NCI-H524 (cell line): ENCODE results near the gene DOCK11.

ENCODE experiments used
- DNase-seq, 2 experiments: peaks; one replicate each; lab custom pipeline; 2025; lab: John Stamatoyannopoulos, UW

The DOCK11 gene

DNA sequence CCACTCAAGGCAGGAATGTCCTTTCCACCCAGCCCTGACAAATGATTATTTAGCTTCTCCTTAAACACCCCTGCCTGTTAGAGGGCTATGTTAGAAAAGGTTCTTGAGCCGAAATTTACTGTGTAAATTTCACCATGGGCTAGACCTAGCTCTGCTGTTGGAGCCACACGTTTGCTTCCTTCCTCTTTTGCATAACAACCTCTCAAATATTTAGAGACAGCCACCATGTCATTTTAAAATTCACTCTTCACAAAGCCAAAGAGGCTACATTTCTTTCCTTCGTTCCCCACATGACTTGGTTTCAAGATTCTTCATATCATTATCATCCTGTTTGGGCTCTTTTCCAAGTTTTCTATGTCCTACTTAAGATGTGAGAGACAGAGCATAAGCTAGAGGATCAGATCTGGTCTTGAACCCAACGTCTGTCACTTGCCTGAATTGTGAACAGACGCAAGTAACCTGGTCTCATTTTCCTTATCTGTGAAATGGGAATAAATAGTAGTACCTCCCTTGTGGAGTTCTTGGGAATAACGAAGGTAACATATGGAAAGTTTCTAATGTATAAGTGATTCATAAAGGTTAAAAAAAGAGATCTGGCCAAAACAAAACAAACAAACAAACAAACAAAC is 6.7 kb downstream of the DOCK11 start:
- no peak for DNase-seq

DNA sequence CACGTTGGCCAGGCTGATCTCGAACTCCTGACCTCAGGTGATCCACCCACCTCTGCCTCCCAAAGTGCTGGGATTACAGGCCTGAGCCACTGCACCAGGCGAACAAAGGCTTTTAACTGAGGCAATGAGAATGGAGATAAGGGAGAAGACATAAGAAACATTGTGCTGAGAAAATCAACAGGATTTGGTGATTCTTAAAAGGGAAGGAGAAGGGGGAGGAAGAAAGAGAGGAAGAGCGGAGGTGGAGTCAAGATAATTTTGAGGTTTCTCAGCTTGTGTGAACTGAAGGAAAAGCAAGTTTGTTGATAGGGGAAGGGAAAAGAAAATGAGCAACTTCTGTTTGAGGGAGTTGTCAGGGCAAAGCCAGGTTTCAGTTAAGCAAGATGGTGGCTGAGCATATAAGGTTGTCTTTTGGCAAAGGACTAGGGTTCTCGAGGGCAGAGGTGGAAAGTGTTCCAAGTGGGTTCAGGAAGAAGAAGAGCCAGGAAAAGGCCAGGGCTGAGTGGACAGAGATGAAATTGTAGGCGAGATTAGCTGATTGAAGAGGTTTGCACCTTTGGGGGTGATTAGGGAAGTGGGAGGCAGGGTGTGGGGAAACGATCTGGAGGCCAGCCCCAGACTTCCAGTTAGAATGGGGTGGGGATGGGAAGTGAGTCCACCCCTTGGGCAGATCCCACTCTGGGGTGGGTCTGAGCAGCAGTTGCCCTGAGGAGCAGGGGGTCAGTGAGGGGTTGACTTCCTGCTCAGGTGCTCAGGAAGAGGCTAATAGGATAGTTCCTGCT is 7.8 kb downstream of the DOCK11 start:
- DNase-seq: no peak

DNA sequence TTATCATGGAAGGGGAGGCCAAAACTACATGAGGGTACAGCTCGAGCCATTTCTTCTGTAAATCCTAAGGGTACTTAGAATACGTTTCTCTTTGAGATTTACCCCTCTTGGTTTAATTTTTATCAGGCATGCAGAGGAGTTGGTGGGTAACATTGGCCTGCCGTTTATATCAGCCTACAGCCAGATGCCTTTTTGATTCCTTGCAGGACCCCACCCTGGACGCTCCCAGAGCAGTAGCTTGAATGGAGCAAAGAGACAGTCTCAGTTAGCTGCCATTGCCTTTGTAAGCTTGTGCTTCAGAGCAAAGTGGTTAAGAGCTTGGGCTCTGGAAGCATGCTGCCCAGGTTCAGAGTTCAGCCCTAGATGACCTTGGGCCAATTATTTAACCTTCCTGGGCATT is 9.0 kb downstream of the DOCK11 start:
- DNase-seq: no peak

DNA sequence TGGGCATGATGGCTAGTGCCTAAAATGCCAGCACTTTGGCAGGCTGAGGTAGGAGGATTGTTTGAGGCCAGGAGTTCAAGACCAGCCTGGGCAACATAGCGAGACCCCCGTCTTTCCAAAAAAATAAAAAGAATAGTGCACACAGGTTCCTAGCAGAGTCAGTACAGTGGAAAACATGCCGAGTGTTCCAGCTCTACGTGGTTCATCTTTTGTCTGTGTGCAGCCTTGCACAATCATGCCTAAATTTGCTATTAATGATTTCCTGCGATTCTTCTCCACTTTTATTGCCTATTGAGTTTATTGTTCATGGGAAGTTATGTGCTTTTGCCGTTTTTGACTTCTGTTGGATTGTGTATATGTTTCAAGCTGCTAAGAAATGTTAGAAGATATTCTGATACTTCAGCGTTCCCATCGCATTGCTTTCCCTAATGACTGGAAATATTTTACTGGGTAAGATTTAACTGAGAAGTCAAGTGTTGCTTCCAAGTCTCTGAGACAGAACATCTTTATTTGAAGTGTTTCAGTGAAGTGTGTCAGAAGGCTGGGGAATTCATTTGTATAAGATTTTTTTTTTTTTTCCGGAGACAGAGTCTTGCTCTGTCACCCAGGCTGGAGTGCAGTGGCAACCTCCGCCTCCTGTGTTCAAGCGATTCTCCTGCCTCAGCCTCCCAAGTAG is 11.3 kb downstream of the DOCK11 start:
- no peak for DNase-seq

DNA sequence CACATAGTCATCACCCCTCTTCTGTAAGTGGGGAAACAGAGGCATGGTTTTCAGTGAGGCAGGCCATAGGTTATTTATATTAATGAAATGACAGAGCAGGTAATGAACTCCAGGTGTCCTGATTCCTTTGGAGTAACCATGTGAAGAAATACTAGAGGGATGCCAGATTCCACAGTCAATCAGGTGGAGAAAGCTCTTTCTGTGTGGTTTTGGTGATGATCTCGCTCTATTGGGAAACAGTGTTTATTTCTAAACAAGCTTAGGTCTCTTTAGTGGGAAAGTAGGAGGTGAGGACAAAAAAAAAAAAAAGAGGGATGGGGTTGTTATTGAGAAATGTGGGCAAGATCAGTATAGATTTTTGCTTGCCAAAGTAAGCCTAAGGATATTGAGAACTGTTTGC is 12.2 kb downstream of the DOCK11 start:
- no peak for DNase-seq

DNA sequence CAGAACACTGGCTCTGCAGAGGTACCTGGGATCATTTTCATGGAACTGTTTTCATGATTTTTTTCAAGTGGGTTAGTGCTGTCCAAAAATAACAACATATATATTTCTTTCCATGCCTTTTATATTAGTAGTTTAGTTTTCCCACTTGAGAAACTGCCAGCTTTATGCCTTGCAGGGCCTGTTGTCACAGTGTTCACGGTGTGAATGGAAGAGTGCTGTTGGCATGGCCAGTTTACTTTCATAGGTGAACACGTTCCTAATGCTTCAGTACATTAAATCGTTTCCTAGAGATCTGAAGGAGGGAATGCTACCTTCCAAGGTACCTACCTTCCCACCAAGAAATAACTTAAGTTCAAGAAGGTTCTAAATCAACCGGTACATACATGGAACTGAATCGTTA is 12.6 kb downstream of the DOCK11 start:
- no peak for DNase-seq

DNA sequence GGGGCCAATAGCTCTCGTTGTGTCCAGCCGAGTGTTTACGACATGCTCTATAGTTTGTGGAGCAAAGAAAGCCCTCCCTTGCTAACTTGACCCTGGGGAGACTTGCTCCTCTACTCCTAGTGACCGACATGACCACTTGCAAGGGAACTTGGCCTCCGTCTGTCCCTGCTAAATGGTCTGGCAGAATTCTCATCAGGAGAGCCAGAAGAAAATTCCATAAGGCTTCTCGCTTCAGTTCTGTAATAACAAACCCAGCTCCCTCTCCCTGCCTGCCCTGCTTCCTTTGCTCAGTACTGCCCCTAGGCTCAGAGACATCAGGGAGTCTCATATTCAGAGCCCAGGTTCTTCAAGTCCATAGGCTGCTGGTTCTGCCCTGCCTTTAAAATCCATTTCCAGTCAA is 13.0 kb downstream of the DOCK11 start:
- DNase-seq: no peak

DNA sequence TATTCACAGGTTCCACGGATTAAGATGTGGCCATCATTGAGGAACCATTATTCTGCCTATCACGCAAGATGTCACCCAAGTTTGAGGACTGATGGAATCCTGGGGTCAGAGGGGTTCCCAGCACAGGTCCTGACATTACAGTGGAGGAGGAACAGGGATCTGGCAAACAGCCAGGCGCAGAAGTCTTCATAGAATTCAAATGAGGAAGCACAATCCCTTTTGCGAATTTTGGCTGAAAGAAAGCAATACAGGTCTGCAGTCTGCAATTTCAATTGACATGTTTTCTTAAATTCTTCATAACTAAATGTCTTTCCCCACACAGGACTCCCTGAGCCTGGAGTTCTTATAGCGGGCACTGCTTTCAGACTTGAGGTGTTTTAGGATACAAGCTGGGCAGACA is 14.5 kb downstream of the DOCK11 start:
- no peak for DNase-seq

DNA sequence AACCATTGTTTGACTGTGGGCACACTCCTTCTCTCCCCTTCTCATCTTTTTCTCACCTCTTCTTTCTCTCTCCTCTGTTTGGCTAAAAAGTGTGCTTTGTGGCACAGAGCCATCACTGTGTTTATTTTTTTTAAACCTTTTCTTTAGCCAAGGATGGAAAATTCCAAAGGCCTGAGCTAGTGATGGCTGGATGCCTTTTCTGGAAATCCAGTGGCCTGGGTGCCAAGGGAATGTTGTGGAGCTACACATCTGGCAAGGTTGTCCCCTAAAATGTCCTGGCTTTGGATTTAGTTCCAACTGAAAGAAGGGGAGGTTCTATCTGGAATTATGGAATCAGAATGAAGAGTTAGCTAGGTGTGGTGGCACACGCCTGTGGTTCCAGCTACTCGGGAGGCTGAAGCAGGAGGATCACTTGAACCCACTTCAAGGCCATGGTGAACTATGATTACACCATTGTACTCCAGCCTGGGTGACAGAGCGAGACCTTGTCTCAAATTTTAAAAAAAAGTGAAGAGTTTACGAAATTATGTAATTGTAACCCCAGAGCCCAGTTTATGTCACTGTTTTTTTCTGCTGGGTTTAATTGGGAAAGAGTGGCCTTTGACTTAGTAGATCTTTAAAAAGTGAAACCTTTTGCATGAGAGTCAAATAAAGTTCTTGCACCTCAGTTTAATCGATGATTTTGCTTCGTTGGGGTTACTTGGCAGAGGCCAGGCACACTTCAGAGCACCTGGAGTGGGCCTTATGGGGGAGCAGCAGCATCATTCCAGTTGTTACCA is 17.7 kb downstream of the DOCK11 start:
- DNase-seq: no peak

DNA sequence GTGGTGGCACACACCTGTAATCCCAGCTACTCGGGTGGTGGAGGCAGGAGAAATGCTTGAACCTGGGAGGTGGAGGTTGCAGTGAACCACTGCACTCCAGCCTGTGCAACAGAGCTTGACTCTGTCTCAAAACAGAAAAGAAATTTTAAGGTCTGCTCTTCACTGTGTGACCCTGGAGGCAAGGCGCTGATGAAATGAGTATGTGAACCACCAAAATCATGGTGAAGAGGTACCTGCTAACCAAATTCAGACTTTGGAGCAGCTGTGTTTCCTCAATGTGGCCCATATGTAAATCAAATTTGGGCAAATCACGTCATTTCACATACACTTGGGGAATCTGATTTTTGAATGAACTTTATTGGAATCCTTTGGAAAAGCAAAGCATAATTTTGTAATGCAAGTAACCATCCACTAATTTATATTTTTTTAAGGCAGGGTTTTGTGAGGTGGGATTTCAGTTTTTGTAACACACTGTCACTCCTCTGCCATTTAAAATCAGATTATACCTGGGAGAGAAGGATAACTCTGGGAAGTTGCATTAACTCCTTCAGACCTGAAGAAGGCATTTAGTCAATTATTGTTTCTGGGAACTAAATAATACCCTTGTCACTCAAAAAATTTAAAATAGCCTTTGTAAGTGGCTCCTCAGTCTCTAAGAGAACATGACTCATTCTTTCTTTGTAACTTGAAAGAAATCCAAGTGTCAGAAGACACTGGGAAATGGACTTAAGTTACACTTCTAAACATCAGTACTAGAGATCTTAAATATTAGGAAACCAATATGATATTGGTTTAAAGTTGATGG is 24.0 kb downstream of the DOCK11 start:
- DNase-seq: no peak

DNA sequence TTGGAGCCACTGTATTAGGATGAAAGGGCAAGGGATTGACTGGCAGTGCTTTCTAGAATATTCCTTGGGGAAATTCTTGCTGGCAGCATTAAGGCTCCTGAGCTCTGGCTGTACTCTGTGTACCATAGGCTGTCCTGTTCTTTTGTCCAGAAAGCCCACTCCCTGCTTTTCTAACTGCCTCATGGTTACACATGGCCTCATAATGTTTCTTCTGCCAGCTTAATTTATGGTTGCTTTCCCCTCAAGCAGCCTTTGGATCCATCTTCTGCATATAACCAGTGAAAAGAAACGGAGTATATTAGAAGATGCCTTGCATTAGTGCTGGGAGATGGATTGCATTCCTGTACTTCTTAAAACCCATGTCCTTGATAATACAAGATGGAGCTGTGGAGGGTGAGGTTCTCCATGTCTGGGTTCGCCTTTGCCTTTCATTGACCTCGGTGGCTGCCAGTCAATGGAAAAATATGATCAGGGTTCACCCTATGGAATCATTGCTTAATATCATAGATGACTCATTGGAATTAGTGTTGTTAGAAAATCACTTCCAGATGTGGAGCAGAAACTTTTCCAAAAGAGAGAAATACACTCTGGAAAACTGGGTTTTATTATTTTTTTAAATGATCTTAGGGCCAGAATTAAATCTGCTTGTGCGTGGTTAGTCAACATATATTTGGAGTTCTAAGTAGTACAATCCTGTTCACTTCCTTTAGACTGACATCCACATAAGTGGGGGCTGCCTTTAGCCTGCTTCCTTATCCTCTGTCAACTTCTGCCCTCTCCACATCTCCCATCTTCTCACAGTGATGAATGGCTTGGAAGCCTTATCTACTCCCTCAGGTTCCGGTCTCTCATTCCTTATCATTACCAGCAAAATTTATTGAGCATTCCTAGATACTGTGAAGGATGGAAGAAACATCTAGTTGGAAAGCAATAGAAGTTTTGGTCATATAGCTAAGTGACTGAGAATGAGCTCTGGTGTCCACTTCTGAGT is 24.9 kb downstream of the DOCK11 start:
- no peak for DNase-seq

DNA sequence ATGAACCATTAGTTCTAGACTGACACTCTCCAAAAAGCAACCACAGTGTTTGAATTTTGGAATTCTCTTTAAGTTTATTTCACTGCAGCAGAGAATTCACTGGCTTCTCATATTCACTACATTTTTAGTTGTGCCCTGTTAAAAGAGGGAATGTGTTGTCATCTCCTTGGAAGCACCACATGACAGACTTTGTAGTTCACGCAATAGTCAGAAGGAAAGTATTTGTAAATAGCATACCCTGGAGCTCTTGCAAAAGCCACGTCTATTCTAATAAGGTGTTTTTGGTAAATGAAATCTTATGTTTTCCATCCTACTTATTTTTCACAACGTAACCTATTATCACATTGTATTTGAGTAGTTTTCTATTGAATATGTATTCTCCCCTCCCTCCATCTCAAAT is 25.8 kb downstream of the DOCK11 start:
- no peak for DNase-seq

DNA sequence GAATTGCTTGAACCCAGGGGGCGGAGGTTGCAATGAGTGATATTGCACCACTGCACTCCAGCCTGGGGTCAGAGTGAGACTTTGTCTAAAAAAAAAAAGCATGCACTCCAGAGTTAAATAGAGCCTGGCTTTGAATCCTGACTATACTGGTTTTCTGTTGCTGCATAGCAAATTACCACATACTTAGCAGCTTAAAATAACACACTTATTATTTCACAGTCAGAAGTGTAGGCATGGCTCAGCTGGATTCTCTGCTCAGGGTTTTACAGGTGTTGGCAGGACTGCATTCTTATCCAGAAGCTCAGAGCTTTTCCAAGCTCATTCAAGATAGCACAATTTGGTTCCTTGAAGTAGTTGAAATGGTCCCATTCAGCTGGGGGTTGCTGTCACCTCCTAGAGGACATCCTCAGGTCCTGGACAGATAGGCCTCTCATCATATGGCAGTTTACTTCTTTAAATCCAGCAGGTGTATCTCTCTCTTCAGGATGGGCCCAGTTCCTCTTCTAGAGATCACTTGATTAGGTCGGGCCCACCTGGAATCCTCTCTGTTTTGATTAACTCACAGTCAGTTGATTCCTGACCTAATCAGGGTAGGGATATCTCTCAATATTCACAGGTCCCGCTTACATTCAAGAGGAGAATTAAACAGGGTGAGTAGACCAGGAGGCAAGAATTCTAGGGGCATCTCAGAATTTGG is 26.8 kb downstream of the DOCK11 start:
- DNase-seq: no peak

DNA sequence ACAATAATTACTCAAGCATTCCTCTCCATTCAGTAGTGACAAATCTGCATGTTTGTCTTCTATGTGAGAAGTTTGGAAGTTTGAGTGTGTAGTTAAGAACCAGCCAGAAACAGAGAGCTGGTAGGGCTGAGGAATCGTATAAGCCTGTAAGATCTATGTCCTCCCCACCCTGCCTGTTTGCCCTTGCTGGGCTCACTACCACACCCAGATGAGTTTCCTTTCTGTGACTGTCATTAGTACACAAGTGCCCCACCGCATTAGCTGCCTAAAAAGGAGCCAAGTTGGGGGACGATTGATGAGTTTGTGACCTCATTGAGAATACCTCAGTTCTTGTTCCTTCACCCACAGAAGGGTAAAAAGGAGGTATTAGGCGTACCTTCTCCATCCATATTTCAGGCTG is 28.3 kb downstream of the DOCK11 start:
- no peak for DNase-seq

DNA sequence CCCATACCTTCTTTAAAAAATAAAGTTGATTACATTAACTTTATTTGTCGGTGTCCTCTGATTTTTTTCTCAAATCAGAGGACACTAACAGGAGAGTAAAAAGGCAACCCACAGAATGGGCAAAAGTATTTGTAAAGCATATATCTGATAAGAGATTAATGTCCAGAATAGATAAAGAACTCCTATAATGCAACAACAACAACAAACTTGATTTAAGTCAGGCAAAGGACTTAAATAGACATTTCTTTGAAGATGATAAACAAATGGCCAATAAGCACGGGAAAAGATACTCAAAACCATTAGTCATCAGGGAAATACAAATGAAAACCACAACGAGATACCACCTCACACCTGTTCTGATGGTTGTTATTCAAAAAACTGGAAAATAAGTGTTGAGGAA is 28.7 kb downstream of the DOCK11 start:
- no peak for DNase-seq

DNA sequence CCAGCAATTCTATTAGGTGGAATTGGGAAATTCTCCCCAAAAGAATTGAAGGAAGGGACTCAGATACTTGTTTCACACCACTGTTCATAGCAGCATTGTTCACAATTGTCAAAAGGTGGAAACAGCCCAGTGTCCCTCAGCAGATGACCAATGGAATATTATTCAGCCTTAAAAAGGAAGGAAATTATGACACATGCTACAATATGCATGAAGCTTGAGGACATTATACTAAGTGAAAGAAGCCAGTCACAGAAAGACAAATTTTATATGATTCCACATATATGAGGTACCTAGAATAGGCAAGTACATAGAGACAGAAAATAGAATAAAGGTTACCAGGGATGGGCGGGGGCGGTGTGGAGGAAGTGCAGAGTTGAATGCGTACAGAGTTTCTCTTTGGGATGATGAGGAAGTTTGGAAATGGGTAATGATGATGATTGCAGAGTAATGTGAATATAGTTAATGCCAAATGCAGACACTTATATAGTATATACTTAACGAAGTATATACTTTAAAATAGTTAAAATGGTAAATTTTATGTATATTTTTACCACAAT is 29.6 kb downstream of the DOCK11 start:
- DNase-seq: no peak

DNA sequence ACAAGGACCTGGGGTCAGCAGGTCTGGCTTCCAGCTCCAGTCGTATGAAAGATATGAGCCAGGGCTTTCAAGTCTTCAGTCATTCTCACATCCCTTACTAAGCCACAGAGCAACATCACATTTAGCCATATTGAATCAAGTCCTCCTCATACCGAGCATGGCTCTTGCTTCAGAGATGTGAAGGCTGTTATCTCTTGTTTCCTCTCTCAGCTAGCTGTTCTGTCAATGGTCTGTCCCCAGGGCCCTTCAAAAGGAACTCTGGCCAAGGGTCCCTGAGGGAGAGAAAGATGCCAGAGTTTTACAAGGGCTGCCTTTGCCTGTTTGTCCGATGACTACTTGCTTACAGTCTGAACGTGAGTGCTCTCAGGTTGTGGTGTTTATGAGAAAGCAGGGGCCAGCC is 30.5 kb downstream of the DOCK11 start:
- no peak for DNase-seq

DNA sequence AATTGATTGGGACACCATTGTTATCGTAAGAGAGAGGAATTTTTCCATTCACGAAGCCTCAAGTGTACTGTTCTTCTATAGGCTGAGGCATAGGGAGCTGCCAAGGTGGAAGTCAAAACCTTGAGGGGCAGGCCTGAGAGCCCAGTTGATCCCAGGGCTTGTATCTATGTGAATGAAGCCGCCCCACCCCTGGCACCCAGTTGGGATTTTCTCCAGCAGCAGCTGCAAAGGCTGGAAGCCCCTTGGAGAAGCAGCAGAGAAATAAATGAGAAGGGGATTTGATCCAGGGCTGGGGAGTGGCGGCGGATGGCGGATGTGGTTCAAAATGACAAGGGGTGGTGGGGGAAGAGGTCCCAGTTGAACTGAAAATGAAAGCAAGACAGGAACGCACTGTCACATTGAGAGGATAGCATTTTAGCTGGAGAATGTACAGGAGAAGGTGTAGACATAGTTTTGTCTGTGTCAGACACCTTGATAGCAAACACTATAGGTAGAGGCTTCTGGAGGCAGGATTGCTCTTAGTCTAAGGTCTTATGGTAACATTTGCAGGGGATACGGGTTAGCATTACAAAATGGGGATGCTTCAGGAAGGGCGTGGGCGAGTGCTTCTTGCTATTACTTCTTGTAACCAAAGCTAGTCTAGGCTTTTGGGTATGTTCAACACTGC is 32.6 kb downstream of the DOCK11 start:
- no peak for DNase-seq
